Endothelial cell of umbilical vein (primary cell): ENCODE results near the gene CLEC11A.

ENCODE experiments used
- JUN ChIP-seq: IDR thresholded peaks from 2 replicates; pipeline ENCODE4 v1.6.1; 2011; ENCODE audit warnings: borderline replicate concordance, low read depth; ENCODE audit not compliant: insufficient read length, insufficient read depth
- POLR2A ChIP-seq: IDR thresholded peaks from 2 replicates; pipeline ENCODE4 v1.6.1; 2012; ENCODE audit warnings: low read depth, mild to moderate bottlenecking, control low read depth, low read length
- TF ChIP-seq, protein P1 (sequence below), 2 donors: IDR thresholded peaks; 1 replicate in 1 of 2; 2 replicates in 1 of 2; pipeline ENCODE4 v1.5.1; 2011; ENCODE audit warnings: low read length in 2 of 2, mild to moderate bottlenecking in 2 of 2, moderate library complexity in 2 of 2, control low read depth in 1 of 2, inconsistent platforms in 1 of 2, low read depth in 1 of 2; ENCODE audit not compliant: insufficient read depth in 1 of 2; ENCODE audit errors: extremely low read depth in 1 of 2
- TF ChIP-seq, protein P2 (sequence below): IDR thresholded peaks from 2 replicates; pipeline ENCODE4 v1.6.1; 2011; ENCODE audit not compliant: insufficient read depth, insufficient read length

DNA sequence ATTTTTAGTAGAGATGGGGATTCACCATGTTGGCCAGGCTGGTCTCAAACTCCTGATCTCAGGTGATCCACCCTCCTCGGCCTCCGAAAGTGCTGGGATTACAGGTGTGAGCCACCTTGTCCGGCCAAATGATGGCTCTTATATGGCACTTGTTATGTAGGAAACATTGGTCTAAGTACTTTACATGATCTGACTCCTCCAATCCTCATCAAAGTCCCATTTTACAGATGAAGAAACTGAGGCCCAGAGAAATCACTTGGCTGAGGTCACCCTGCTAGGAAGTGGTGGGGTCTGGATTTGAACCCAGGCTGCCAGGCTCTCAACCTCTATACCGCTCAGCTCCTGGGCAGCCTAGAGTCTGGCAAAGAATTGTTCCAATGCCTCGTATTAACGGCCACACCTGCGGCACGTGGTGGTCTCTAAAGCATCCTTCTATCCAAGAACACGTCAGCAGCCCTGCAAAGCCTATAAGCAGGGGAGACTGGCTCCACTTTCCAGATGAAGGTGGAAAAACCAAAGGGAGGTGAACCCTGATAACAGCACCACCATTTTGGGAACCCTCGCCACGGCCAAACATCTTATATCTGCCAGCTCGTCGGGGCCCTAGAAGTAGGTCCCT, 21.7 kb upstream of the CLEC11A start:
- TF ChIP-seq, protein P1, sequence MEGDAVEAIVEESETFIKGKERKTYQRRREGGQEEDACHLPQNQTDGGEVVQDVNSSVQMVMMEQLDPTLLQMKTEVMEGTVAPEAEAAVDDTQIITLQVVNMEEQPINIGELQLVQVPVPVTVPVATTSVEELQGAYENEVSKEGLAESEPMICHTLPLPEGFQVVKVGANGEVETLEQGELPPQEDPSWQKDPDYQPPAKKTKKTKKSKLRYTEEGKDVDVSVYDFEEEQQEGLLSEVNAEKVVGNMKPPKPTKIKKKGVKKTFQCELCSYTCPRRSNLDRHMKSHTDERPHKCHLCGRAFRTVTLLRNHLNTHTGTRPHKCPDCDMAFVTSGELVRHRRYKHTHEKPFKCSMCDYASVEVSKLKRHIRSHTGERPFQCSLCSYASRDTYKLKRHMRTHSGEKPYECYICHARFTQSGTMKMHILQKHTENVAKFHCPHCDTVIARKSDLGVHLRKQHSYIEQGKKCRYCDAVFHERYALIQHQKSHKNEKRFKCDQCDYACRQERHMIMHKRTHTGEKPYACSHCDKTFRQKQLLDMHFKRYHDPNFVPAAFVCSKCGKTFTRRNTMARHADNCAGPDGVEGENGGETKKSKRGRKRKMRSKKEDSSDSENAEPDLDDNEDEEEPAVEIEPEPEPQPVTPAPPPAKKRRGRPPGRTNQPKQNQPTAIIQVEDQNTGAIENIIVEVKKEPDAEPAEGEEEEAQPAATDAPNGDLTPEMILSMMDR (IDR thresholded peaks at IDR 0.05; ENCODE audit: extremely low read depth in 1 of 2, insufficient read depth in 1 of 2, low read depth in 1 of 2, low read length in 2 of 2), result no peak
- TF ChIP-seq, protein P2, sequence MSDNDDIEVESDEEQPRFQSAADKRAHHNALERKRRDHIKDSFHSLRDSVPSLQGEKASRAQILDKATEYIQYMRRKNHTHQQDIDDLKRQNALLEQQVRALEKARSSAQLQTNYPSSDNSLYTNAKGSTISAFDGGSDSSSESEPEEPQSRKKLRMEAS, result no peak
- TF ChIP-seq POLR2A (no peak), JUN (no peak)
